HG02970 (cell line): ENCODE measurements around the gene SCUBE1.

Source experiments
- ATAC-seq: cut with Tn5 transposase; IDR thresholded peaks from one replicate; pipeline ENCODE4 v1.9.1; 2021; ENCODE audit warnings: mild to moderate bottlenecking, moderate library complexity, moderate number of reproducible peaks; ENCODE audit not compliant: unreplicated experiment, low FRiP score

SCUBE1 gene

DNA sequence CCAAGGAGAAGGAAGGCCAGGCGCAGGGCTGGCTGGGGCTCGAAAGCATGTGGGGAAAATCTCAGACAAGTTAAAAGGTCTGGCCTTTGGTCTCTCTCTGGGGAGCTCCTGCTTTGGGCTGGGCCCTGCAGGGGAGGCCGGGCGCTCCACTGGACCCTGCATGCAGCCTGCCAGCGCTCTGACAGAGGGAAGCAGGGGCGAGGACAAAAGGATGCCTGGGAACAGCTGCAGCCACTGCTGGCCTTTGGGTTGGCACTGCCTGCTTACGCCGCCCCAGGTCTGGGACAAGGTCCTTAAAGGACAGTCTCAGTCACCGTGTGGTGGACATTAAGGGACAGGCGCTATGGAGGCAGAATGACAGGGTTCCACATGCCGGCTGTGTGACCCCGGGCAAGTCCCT lies 99.8 kb downstream of the SCUBE1 start:
- no peak for ATAC-seq

DNA sequence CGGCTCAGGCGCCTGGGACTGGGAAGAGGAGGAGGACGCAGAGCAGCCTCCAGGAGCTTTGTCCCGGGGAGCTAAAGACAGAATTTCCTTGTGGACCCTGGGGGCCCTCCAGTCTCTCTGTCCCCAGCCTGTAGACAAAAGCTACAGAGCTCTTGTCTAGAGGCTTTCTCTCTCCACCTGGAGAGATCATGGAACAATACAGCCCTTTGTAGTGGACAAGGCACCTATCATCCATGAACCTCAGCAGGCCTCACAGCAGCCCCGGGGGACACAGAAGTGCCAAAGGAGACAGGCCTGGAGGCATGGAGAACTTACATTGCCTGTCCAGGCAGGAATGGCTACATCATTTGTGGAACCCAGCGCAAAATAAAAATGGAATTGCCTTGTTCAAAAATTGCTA lies 100.5 kb downstream of the SCUBE1 start:
- ATAC-seq = no peak

DNA sequence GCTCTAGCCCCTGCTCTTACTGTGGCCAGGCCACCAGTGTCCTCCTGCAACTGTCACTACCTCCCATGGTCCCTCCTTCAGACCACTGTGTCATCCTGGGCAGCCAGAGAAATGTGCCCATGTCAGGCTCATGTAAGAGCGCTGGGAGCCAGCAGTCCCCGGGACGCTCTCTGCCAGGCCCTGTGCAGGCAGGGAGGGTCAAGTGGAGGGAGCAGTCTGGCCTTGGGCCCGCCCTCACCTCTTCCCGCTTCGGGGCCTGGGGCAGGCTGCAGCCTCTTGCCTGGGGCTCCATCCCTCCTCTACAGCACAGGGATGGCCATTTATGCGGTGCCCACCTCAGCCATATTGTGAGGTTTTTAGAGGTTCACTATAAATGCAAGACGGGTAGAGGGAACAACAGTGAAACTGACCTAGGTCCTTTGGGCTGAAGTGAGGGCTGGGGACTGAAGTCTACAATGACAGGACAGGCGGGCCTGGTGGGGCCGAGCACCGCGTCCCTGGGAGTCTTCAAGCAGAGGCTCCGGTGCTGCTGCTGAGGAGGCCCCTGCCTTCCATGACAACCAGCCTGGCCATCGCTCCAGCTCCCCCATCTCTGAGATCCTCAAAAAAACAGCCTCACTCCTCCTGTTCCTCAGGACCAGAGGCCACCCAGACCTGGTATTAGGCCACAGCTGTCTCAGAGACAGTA lies 101.3 kb downstream of the SCUBE1 start:
- no peak for ATAC-seq

DNA sequence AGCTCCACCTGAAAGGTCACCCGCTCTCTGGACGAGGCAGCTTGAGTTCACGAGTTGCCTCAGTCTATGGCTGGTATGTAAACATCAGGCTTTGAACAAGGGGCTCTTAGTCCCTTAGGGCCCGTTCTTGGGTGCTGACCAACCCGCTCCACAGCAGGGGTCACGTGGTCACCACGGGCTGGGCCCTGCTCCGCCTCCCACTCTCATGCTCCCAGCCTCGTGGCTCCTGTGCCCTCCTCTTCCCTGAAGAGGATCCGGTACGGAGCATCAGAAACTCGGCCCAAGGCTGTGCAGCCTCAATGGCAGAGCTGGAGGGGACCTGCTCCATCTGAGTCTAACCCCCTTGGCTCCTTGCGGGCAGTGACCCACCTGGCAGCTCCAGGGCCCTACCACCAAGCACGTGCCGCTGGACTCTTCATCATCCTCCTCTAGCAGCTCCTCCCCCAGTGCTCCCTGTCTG lies 102.0 kb downstream of the SCUBE1 start:
- ATAC-seq = no peak

DNA sequence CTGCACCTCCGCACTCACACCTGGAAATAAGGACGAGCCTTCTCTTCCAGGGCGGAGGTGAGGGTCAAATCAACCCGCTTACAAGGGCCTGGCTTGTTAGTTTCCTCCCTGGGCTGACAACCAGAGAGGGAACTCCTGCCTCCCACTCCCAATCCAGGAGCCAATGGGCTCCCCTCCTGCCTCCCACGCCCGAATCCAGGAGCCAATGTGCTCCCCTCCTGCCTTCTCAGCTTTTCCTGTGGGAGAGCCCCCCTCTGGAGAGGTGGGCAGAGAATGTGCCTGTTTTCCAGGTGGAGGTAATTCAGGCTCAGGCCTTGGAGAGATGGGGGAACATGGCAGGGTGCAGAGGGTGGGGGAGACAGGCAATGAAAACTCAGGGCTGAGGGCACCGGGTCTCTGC lies 102.6 kb downstream of the SCUBE1 start:
- ATAC-seq = no peak

DNA sequence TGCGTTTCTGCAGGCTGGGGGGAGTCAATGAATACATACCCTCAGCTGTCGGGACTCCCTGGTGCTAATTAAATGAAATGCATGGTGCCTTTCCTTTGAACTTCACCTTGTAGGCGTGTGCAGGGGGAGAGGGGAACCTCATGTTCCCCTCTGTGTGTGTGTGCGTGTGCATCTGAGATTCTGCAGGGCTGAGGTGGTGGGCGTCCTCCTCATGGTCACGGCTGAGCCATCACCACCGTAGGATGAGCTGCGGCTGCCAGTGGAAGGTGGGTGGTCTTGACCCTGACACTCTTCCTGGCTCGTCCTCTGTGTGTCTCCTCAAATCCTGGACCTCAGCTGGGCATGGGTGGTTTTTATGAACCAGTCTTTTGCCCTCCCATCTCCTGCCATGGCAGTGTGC lies 103.2 kb downstream of the SCUBE1 start:
- no peak for ATAC-seq

DNA sequence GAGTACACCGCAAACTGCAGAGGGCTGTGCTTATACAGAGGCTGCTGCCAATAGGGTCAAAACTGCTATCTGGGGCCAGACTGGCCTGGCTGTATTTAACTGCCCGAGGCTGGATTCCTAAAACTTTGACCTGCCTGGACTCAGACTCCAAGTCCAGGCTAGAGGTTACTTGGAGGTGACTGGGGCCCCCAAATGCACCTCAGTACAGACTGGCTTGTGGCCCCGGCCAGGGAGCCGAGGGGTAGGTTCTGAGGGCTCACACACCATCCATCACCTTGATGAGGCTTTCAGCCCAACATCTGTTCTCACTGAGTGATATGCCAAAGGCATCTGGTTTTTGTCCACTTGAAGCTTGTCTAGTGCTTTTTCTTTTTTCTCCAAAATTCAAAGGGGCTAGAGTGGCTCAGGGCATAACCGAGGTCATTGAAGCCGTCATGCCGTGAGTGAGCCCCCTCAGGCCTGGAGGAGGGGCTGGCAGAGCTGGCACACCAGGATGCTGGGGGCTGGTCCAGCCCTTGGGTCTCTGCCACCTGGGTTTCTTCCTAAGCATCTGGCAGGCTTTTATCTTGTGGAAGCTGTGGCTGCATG lies 103.9 kb downstream of the SCUBE1 start:
- ATAC-seq = no peak

DNA sequence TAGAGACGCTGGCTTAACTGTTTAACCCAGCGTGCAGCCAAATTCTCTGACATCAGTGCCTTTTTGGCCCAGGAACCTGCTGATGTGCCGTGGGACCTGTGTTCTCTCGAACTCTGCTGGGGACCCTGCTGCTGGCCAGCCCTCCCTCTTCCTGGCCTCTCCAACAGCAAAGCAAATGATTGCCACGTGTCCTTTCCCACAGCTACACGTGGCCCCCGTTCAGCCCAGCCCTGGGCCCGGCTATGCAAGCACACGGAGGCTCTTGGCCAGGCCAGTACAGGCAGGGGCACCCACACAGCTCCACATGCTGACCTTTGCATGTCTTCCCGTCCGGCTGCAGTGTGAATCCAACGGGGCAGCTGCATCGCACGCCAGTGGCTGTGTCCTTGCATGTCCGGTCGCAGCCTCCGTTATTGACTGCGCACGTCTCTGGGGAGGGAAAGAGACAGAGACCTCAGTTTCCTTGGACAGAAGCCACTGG lies 104.6 kb downstream of the SCUBE1 start:
- ATAC-seq = no peak

DNA sequence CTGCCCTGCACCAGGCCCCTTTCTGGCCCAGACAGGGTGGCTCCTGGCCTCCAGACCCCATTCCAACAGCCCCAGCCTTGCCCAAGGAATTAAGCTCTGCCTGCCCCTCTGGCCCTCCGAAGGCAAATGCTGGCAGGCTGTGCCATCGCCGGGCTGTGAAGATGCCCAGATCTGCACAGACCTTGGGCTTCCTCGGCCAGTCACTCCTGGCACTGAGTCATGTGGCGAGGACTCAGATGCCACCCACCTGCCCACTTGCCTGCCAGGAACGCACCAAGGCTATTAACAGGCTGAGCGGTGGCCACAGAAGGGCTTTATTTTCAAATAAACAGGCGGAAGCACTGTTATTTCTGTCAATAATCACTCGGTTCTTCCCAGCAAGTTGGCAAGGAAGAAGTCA lies 105.9 kb downstream of the SCUBE1 start:
- no peak for ATAC-seq

DNA sequence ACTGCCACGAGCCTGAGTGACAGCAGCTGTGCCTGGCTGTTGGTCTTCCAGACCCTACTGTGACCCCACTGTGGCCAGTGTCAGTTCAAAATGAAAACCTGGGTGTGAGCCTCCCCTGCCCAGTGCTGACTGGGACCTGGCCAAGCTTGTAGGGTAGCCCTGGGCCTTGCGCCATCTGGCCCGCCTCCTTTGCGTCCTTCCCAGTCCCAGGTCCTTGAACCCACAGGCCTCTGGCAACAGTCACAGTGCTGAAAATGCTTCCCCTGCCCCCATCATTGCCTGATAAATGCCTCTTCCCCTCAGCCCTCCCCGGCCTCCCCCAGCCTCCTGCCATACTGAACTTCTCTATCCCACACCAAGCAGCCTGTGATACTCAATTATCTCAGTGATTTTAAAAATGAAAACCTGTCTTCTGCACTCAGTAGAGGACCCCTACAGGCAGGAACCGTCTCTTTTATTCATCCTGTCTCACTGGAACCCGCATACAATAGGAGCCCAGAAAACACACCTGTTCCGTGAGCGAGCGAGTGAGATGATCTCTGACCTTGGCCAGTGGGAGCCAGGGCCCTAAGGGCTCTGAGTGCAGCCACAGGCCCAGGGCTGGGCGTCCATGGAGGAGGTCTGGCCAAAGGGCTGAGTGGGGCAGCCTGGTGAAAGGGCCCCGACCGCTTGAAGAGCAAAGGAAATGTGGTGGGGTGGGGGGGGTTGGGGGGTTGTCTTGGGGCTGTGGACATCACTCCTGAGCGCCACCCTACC lies 106.6 kb downstream of the SCUBE1 start:
- ATAC-seq = no peak

DNA sequence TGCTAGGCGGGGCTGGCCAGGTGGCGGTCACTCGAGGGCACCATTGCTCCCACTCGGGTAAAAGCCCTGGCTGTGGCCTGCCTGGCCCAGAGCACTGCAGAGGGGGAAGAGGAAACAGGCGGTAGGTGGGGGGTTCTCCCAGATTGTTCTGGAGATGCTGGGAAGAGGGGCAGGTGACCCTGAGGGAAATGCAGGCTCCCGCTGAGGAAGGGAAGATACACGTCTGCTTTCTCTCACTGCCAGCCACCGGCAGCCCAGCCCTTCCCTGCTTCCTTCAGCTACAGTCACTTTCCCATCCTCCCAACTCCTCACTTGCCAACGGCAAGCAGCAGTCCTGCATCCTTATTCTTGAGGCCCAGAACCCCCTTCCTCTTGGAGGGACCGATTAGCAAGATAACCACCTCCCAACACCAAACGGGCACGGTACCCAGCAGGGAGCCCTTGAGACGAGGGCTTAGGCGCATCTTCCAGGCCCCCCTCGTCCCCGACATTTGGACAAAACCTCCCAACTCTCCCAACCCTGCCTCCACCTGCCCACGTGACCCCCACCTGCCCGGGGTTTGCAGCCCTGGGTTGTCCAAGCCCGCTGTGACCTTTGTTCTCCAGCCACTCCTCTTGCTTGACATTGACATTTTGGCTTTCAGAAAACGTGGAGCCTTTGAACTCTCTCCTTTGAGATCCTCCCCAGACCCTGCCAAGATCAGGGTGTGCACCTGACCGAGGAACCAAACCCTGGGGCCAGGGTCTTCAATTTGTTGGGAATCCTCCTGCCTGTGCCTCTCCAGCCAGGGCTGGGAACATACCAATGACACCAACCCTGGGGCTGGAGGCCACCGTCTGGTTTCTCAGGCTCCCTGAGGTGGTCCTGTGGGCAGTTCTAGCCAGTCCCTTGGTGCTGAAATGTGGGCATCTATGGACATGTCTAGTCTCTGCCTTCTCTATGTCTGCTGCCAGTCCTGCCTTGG lies 107.4 kb downstream of the SCUBE1 start:
- ATAC-seq = no peak

DNA sequence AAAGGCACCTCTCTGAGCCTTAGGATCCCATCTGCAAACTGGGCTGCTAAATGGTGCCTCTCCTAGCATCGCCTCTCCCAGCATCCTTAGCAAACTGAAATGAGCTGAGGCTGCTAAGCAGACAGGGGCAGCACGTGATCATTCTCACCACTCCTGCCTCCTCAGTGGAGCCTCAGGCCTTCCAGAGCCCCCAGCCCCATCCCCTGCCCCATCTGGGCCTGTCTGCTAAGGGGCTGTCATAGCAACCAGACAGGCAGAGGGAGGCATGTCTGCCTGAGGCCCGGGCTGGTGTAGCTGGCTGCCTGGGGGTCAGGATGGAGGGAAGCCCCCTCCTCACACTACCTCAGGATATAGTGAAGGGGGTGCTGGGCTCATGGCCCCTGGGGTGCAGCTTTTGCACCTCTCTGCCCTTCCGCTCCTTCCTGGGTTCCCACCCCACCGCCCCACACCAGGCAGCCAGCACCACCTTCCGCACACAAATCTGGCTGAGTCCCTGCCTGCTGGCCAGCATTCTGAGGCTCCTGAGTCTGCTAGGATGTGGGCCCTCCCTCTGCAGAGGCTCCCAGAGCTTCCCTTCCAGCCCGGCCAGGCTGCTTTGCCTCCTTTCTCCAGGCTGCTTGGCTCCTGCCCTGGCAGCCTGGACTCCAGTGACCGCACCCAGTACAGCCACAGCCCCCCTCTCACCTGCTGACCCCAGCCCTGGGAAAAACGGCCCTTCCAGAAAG lies 108.7 kb downstream of the SCUBE1 start:
- no peak for ATAC-seq

DNA sequence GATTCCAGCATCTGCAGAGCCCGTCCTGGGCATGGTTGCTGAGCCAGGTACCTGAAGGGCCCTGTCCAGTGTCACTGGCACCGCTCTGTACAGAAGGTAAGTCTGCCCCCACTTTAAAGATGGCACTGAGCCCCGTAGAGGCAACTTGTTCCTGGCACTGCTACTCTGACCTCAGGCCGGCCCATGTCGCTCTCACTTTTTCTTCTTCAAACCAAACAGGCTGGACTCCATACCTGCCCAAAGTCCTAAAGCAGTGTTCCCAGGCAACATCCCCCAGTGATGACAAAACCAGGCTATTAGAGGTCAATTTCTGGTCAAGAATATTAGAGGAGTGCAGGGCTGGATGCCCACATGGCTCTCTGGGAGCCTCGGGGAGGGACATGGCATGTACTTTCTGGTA lies 109.6 kb downstream of the SCUBE1 start:
- no peak for ATAC-seq

DNA sequence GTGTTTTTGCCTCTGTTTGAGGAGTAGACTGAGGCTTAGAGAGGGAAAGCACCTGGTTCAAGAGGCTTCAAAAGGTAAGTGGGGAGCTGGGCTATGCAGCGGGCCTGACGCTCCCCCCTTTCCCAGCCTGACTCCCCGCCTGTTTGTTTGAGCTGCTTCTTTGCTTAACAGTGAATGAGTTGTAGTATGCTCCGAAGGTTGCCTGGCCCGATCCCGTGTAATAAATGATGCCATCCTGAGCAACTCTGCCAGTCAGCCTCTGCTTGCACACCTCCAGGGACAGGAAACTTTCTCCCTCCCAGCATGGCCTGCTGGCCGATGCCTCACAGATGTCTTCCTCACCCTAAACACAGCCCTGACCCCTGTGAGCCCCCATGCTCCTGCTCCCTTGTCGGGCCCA lies 110.7 kb downstream of the SCUBE1 start:
- no peak for ATAC-seq

DNA sequence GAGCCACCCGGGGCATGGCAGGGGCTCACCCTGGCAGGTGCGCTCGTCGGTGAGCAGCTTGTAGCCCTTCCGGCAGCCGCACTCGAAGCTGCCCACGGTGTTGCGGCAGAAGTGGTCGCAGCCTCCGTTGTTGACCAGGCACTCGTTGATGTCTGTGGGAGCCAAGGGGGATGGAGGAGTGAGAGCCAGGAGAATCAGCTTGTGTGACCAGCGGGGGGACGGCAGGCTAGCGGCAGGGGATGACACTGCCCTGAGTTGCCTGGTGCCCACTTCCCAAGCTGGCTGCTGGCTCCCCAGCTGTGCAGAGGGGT lies 111.5 kb downstream of the SCUBE1 start:
- ATAC-seq = no peak

DNA sequence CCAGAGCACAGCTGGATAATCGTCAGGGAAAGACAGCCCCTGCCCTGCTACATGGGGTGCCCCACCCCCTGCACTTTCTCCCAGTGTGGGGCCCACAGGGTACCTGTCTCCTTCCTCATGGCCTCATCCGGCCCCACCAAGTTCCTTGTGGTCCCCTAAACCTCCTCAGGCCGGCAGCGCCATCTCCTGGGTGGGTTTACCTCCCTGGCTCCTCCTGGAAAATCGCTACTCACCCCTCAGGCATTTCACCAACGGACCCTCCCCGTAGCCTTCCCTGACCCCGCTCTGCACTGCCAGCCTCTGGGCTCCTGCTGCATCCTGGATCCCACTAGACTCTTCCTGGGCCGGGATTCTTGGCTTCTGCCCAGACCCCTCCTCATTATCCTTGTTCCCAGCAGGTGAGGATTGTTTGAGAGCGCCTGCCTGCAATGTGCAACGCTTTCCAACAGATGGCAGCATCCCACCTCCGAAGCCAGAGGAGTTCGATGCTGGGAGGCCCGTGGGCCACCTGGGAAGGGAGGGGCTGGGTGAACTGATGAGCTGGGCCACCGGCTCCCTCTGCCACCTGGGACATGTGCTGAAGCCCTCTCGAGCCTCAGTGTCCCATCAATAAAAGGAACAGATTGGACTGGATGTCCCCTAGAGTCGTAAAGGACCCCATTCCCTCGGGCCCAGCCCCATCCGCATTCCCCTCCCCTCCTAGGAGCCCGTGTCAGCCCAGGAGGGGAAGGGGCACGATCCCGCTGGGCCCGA lies 112.0 kb downstream of the SCUBE1 start:
- ATAC-seq = no peak

DNA sequence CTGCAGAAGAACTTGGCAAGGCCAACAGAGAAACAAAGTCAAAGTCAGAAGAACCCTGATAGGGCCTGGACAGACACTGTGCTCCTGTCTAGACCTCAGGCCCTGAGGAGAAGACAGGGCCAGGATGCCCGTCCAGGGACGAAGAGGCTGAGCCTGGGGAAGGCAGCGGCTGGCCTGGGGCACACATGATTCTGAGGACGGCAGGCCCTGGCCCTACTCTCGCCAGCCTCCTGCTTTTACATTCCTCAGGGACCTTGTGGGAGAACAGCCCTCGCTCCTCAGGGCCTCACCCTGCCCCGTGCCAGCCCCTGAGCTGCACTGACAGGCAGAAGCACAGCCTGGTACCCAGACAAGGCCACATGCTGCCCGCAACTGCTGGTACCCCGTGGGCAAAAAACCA lies 112.6 kb downstream of the SCUBE1 start:
- ATAC-seq = no peak

DNA sequence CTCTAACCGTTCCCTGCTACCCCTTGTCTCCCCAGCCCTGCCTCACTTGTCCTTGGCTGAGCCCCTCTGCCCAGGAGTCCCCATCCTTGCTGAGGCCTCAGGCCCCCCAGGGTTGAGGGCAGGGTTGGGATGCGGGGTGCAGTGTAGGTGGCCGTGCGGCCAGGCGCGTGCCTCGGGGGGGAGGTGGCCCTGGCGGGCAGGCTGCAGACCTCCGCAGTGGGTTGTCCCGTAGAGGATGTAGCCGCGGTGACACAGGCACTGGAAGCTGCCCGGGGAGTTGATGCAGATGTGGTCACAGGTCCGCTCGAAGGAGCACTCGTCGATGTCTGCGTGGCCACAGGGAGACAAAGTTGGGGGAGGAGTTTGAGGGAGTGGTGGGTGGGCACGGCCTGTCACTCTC lies 114.3 kb downstream of the SCUBE1 start:
- ATAC-seq = no peak

DNA sequence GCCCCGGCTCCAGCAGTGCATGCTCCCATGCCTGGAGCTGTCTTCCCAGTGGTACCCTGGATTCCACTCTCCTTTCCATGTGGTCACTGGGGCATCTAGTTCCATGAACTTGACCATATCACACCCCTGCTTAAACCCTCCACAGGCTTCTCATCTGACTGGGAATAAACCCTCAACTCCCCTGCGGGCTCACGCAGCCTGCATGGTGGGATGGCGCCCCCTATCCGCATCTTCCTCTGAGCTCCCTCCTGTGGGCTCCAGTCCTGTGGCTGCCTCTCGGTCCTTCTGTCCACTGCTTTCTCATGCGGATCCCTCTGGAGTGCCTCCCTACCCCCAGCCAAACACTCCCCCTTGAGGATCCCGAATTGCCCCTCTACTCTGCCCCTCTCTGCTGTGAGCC lies 114.8 kb downstream of the SCUBE1 start:
- ATAC-seq = no peak
